ENCODE results near the gene ZNF581. TPM values are rescaled to one million over a fixed set of nuclear protein-coding genes. Genes with fewer than 3 reads are reported as not detected.

ZNF581 gene
- polyA plus RNA-seq, 1 of the 3 experiments (the other 2 are of a cell fraction): 24.7 TPM

- no peaks in the 10 kb centered on the region for H3K9me2 ChIP-seq
- H3K27ac ChIP-seq (ENCODE audit: low read depth in 2 of 2, low read length in 1 of 2): no peak overlapping the region
- no peaks in the 10 kb centered on the region; a peak in 1 of 4 replicates for H3K4me1 ChIP-seq (ENCODE audit: control insufficient read depth in 1 of 2, insufficient read depth in 2 of 2, low read depth in 1 of 2, low read length in 1 of 2)
- no peaks in the 10 kb centered on the region for H3F3A ChIP-seq (replicated peaks; ENCODE audit: insufficient read depth)
- DNase-seq: no peak
- TF ChIP-seq REST (IDR thresholded peaks at IDR 0.05; ENCODE audit: low read depth, low read length) (no peak), USF2 (IDR thresholded peaks at IDR 0.05; ENCODE audit: borderline replicate concordance, low read depth, low read length) (no peak), RXRA (IDR thresholded peaks at IDR 0.05; ENCODE audit: borderline replicate concordance, low read depth) (no peak), USF1 (IDR thresholded peaks at IDR 0.05; ENCODE audit: borderline replicate concordance, low read depth) (no peak), ELF1 (IDR thresholded peaks at IDR 0.05) (no peak), JUND (IDR thresholded peaks at IDR 0.05) (no peak), IRF3 (IDR thresholded peaks at IDR 0.05; ENCODE audit: low read depth, low read length) (no peak), RAD21 (IDR thresholded peaks at IDR 0.05; ENCODE audit: low read length) (no peak), SMC3 (IDR thresholded peaks at IDR 0.05; ENCODE audit: low read depth, low read length) (no peak), GABPA (IDR thresholded peaks at IDR 0.05; ENCODE audit: low read depth) (no peak), ZBTB33 (IDR thresholded peaks at IDR 0.05; ENCODE audit: borderline replicate concordance, low read depth) (no peak), MEF2A (IDR thresholded peaks at IDR 0.05; ENCODE audit: borderline replicate concordance, low read depth) (no peak)
- H2AFZ ChIP-seq (ENCODE audit: low read depth): no peak overlapping the region
- H3K4me2 ChIP-seq: no peak overlapping the region
- POLR2A ChIA-PET: no interaction called here
- CTCF ChIA-PET: interaction anchor here (0.8 to 2.2 kb wide), 5 partner anchors 7 to 33 kb away, joined by 3 to 9 read pairs (median 4); partner anchors contain the start of gene CCDC106
- H3K79me2 ChIP-seq (ENCODE audit: insufficient read depth): peaks cover 93% of the 10 kb centered on the region
- H3K9ac ChIP-seq: no peak overlapping the region
- H3K9me3 ChIP-seq: no peaks in the 10 kb centered on the region
- peaks cover 25 to 75% of the 10 kb centered on the region in 2 experiments for H3K36me3 ChIP-seq (replicated peaks in 1 of 2; ENCODE audit: control insufficient read depth in 1 of 2, insufficient read depth in 2 of 2, low read length in 1 of 2)
- 93% methylated on average over 18 of the region's 20 CpGs for WGBS (ENCODE audit: low lambda C conversion rate)
- H4K20me1 ChIP-seq (ENCODE audit: insufficient read depth): peaks cover 86% of the 10 kb centered on the region
- no peaks in the 10 kb centered on the region for H3K27me3 ChIP-seq (ENCODE audit: insufficient read depth)
- no peak overlapping the region for H3K4me3 ChIP-seq (ENCODE audit: low read depth in 2 of 2, low read length in 1 of 2)
These were observed 20.5 kb downstream of the ZNF581 start for GRCh38 chr19:55663846-55664536.

Measured in SK-N-SH (cell line).